PC-3 (cell line): ENCODE results near the gene SPINK4.

Source experiments
- EZH2 ChIP-seq: fragments of 300-600 bp; sonication (generic); IDR thresholded peaks from one replicate; pipeline ENCODE4 v1.6.1; 2017; ENCODE audit warnings: antibody characterized with exemption, mild to moderate bottlenecking, low read length; ENCODE audit not compliant: unreplicated experiment
- EZH2phosphoT487 ChIP-seq: fragments of 300-600 bp; sonication (generic); IDR thresholded peaks from 2 replicates; pipeline ENCODE4 v1.6.1; 2018; ENCODE audit warnings: mild to moderate bottlenecking, antibody characterized with exemption, low read length, borderline replicate concordance
- TF ChIP-seq, protein P1 (sequence below): fragments of 300-600 bp; sonication (generic); conservative IDR thresholded peaks from 2 replicates; pipeline ENCODE4 v1.5.1; 2017; ENCODE audit warnings: antibody characterized with exemption, low read depth, mild to moderate bottlenecking, low read length

DNA sequence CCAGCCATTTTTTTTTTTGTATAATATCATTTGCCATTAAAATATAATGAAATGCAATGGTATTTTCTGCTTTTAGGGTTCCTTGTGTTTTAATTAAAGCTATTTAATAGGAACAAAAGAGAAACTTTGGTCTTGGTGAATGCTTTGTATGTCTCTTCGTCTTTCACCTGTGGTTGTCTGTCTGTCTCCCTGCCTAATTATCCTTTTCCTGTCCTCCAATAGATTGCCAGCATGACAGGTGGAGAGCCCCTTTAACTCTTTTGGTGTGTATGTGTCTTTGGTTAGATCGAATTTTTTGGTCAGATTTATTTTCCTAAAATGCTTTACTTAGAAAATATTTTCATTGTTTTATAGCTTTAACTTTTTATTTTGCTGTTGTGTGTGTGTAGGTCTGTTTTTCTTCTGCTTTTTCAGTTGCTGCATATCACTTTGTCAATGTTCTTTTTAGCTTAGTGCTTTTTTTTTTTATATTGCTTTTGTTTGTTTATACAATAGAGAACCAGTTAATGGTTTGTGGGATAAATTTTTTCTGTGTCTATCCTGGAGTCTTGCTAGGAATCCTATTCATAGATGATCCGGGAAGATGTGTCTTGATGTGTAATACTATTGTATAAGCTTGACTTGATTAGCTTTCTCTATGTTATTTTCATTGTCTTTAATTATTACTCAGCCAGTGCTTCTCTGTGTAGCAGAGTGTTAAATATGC, 33.5 kb downstream of the SPINK4 start:
- TF ChIP-seq, protein P1, sequence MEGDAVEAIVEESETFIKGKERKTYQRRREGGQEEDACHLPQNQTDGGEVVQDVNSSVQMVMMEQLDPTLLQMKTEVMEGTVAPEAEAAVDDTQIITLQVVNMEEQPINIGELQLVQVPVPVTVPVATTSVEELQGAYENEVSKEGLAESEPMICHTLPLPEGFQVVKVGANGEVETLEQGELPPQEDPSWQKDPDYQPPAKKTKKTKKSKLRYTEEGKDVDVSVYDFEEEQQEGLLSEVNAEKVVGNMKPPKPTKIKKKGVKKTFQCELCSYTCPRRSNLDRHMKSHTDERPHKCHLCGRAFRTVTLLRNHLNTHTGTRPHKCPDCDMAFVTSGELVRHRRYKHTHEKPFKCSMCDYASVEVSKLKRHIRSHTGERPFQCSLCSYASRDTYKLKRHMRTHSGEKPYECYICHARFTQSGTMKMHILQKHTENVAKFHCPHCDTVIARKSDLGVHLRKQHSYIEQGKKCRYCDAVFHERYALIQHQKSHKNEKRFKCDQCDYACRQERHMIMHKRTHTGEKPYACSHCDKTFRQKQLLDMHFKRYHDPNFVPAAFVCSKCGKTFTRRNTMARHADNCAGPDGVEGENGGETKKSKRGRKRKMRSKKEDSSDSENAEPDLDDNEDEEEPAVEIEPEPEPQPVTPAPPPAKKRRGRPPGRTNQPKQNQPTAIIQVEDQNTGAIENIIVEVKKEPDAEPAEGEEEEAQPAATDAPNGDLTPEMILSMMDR = no peak
- no peak for TF ChIP-seq EZH2
- no peak for TF ChIP-seq EZH2phosphoT487
